Activated CD4-positive, alpha-beta T cell treated with anti-CD3 and anti-CD28 coated beads for 36 hours (primary cell): ENCODE measurements around the gene TMEM39A. TPM values are rescaled to one million over a fixed set of nuclear protein-coding genes. Genes with fewer than 3 reads are reported as not detected.

Experiments used
- ATAC-seq: fragments of 200-7000 bp; cut with Tn5 transposase; one replicate; pipeline ENCODE4 v1.10.0; 2021; ENCODE audit warnings: mild to moderate bottlenecking, moderate library complexity
- CTCF ChIA-PET: fragments of 350-600 bp; sonication (Branson Sonifier 250); formaldehyde crosslinking; loops from one replicate; lab custom pipeline; 2021; ENCODE audit warnings: antibody characterized with exemption; lab: Charles Lee
- POLR2A ChIA-PET: fragments of 350-600 bp; sonication (Branson Sonifier 250); formaldehyde crosslinking; loops from one replicate; lab custom pipeline; 2021; ENCODE audit warnings: antibody characterized with exemption, inconsistent platforms; lab: Charles Lee
- DNase-seq: peaks from one replicate; pipeline ENCODE4 v3.0.0-alpha.2; 2020
- H3K27ac Mint-ChIP-seq: one replicate; pipeline ENCODE4 v1.8.0; 2021; ENCODE audit warnings: mixed read lengths
- H3K27me3 Mint-ChIP-seq: one replicate; pipeline ENCODE4 v1.8.0; 2021; ENCODE audit warnings: mixed read lengths
- H3K36me3 Mint-ChIP-seq: one replicate; pipeline ENCODE4 v1.8.0; 2021; ENCODE audit warnings: low read depth, mixed read lengths
- H3K4me1 Mint-ChIP-seq: one replicate; pipeline ENCODE4 v1.8.0; 2021; ENCODE audit warnings: mixed read lengths
- H3K4me3 Mint-ChIP-seq: one replicate; pipeline ENCODE4 v1.8.0; 2021; ENCODE audit warnings: mild to moderate bottlenecking, moderate library complexity, mixed read lengths
- H3K9me3 Mint-ChIP-seq: one replicate; pipeline ENCODE4 v1.8.0; 2021; ENCODE audit warnings: low read depth, mixed read lengths
- intact Hi-C, 2 experiments: fragments of 100-400 bp; cut with DNase I in 1 of 2; cut with micrococcal nuclease in 1 of 2; formaldehyde crosslinking; loops; one replicate each; pipeline versions ENCODE4 v1.14.2 to v1.15.1; 2022 to 2024; cut with DNase I, micrococcal nuclease
- total RNA-seq, 2 experiments: library from RNA; stranded (reverse); gene quantifications; one replicate each; pipeline ENCODE4 v1.2.3, GENCODE V29; 2021

The TMEM39A gene
- total RNA-seq, 2 experiments from 2014 or later, result 24.5 to 30.5 TPM

DNA sequence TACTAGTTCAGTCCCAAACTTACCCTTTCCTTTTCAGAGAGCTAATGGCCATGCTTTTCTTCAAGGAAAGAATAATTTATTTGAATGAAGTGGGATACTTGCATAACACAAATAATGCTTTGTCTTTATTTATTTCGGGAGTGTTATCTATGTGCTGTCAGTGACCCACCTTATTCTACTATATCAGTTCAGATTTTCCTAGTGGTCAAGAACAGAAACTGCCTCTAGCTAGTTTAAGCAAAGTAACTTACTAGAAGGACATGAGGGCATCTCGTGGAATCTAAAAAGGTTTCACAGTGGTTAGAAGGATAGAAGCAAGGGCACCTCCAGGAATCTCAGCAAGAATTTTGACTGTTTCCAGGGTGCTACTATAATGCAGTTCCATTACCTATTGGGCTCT is 31.2 kb upstream of the TMEM39A start:
- intact Hi-C loops, result loop anchor here in 1 of 2 experiments (10.0 kb wide), 1 partner anchor 200 kb away; the partner anchor contains the start of gene ARHGAP31
- no peaks in the 10 kb centered on the region for H3K27me3 Mint-ChIP-seq
- ChIA-PET POLR2A (interaction anchor here (0.7 kb wide), 1 partner anchor 41 kb away, joined by 3 read pairs; no protein-coding TSS in a partner anchor), CTCF (interaction anchor here (0.6 kb wide), 1 partner anchor 253 kb away, joined by 4 read pairs; no protein-coding TSS in a partner anchor)
- no peaks in the 10 kb centered on the region for H3K9me3 Mint-ChIP-seq
- no peak overlapping the region for H3K4me3 Mint-ChIP-seq
- H3K4me1 Mint-ChIP-seq, result peaks cover 30% of the 10 kb centered on the region
- H3K27ac Mint-ChIP-seq, result no peak overlapping the region
- ATAC-seq (no peak), DNase-seq (no peak)
- peaks cover 17% of the 10 kb centered on the region for H3K36me3 Mint-ChIP-seq

DNA sequence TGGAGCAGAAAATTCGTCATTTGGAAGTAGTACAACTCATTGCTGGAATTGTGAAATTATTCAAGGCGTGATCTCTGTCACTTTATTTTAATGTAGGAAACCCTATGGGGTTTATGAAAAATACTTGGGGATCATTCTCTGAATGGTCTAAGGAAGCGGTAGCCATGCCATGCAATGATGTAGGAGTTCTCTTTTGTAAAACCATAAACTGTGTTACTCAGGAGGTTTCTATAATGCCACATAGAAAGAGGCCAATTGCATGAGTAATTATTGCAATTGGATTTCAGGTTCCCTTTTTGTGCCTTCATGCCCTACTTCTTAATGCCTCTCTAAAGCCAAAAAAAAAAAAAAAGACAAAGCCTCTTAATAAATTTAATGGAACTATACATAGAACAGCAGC is 29.4 kb upstream of the TMEM39A start:
- Mint-ChIP-seq H3K4me3 (no peak overlapping the region), H3K4me1 (peaks cover 28% of the 10 kb centered on the region), H3K36me3 (peaks cover 17% of the 10 kb centered on the region), H3K27ac (no peak overlapping the region), H3K9me3 (no peaks in the 10 kb centered on the region), H3K27me3 (no peaks in the 10 kb centered on the region)
- CTCF ChIA-PET, result no interaction called here
- no peak for ATAC-seq
- DNase-seq, result no peak
- intact Hi-C loops, result loop anchor here in 1 of 2 experiments (10.0 kb wide), 1 partner anchor 198 kb away; the partner anchor contains the start of gene ARHGAP31
- POLR2A ChIA-PET, result no interaction called here

DNA sequence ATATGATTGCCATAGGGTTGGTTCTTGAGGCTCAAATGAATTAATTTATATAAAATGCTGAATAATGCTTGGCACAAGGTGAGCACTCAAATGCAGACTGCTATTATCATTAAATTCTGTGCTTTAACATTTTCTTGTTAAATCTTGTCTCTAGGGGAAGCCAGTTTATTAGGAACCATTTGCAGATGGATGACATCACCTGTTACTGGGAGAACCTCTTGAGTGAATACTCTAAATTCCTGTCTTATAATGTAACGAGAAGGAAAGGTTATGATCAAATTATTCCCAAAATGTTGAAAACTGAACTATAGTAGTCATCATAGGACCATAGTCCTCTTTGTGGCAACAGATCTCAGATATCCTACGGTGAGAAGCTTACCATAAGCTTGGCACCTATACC is 28.7 kb upstream of the TMEM39A start:
- CTCF ChIA-PET, result no interaction called here
- Mint-ChIP-seq H3K4me1 (peaks cover 23% of the 10 kb centered on the region), H3K4me3 (no peak overlapping the region), H3K27ac (no peak overlapping the region), H3K27me3 (no peaks in the 10 kb centered on the region), H3K36me3 (peaks cover 17% of the 10 kb centered on the region), H3K9me3 (no peaks in the 10 kb centered on the region)
- DNase-seq, result no peak
- intact Hi-C loops, result loop anchor here in 1 of 2 experiments (10.0 kb wide), 1 partner anchor 197 kb away; the partner anchor contains the start of gene ARHGAP31
- POLR2A ChIA-PET, result interaction anchor here (0.6 kb wide), 1 partner anchor 139 kb away, joined by 4 read pairs; no protein-coding TSS in a partner anchor
- no peak for ATAC-seq

DNA sequence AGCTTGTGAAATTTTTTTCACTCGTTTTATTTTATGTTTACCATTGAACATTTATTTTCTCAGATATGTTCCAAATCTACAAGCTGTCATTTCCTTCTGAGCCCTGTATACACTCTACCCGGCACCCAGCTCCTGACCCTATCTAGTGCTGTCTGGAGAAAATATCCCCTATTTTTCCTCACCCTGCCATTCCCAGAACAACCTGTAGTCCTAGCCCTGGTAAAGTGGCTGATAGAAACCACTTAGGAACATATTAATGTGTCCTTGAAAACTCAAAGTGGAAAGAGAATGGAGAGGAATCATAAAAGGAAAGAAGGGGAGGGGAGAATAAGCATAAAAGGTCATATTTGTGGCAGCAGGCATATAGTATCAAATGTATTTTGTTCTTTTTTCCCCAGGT is 26.7 kb upstream of the TMEM39A start:
- H3K4me3 Mint-ChIP-seq, result no peak overlapping the region
- intact Hi-C loops, result loop anchor here in 1 of 2 experiments (10.0 kb wide), 1 partner anchor 195 kb away; the partner anchor contains the start of gene ARHGAP31
- no peak overlapping the region for H3K27ac Mint-ChIP-seq
- no peaks in the 10 kb centered on the region for H3K27me3 Mint-ChIP-seq
- DNase-seq, result no peak
- no peak for ATAC-seq
- ChIA-PET POLR2A (no interaction called here), CTCF (interaction anchor here (1.0 to 1.5 kb wide), 2 partner anchors 10 to 20 kb away, joined by 3 to 7 read pairs; no protein-coding TSS in a partner anchor)
- H3K9me3 Mint-ChIP-seq, result no peaks in the 10 kb centered on the region
- peaks cover 33% of the 10 kb centered on the region for H3K36me3 Mint-ChIP-seq
- H3K4me1 Mint-ChIP-seq, result peaks cover 17% of the 10 kb centered on the region

DNA sequence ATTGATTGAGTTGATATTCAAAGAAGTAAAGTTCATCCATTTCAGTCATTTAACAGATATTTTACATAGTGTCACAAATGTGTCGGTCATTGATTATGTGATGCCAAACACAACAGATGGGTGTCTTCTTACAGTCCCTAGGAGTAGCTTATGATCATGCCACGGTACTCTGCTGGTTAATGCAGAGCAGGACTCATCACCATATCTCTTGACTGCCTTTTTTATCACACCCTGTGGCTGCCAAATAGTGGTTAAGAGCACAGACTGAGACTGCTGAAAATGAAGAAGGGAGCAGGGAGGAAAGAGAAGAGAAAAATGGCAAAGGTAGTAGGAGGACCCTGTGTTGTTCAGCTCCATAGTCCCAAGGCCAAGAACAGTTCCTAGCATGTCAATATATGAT is 22.1 kb upstream of the TMEM39A start:
- Mint-ChIP-seq H3K4me3 (no peak overlapping the region), H3K27me3 (no peaks in the 10 kb centered on the region), H3K27ac (no peak overlapping the region), H3K36me3 (peaks cover 28% of the 10 kb centered on the region), H3K9me3 (no peaks in the 10 kb centered on the region), H3K4me1 (no peaks in the 10 kb centered on the region)
- no peak for ATAC-seq
- no peak for DNase-seq
- intact Hi-C loops, result no loop called here
- ChIA-PET CTCF (interaction anchor here (1.0 to 1.4 kb wide), 2 partner anchors 14 kb away, joined by 3 read pairs; no protein-coding TSS in a partner anchor), POLR2A (no interaction called here)

DNA sequence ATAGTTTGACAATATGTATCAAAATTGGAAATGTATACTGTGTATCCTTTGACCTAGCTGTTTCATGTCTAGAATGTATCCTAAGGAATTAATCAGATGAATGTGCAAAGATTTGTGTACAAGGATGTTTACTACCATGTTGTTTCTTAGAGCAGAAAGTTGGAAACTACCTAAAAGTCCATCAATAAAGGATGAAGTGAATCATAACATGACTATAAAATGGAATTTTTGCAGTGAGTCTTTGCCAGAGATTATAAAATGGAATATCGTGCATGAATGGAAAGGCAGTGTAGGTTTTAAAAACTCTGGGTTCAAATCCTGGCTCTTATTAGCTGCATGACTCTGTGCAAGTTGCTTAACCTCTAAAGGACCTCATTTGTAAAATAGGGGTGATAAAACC is 19.7 kb upstream of the TMEM39A start:
- Mint-ChIP-seq H3K4me3 (no peak overlapping the region), H3K27me3 (no peaks in the 10 kb centered on the region), H3K36me3 (peaks cover 33% of the 10 kb centered on the region), H3K27ac (no peak overlapping the region), H3K9me3 (no peaks in the 10 kb centered on the region), H3K4me1 (no peaks in the 10 kb centered on the region)
- no peak for DNase-seq
- CTCF ChIA-PET, result interaction anchor here (0.9 to 1.3 kb wide), 2 partner anchors 15 to 259 kb away, joined by 3 read pairs; partner anchors contain the start of gene TIMMDC1
- POLR2A ChIA-PET, result no interaction called here
- intact Hi-C loops, result no loop called here
- no peak for ATAC-seq

DNA sequence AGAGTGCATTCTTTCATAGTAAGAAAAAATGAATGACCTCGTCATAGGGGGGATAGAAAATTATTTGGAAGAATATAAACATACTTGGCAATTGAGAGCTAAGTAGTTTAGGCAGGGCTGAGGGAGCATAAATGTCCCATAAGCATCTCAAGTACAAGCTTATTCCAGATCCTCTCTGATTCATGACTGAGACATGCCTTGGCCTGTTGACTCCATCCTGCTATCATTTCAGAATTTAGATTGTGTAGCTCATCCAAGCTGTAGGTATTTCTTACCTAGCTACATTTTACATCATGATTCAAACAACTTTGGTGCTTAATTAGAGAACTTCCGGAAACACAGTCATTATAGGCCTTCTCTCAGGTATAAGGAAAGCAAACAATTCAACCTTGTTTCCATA is 17.7 kb upstream of the TMEM39A start:
- DNase-seq, result no peak
- Mint-ChIP-seq H3K36me3 (peaks cover 26% of the 10 kb centered on the region), H3K27ac (no peak overlapping the region), H3K9me3 (no peaks in the 10 kb centered on the region), H3K27me3 (no peaks in the 10 kb centered on the region), H3K4me1 (no peaks in the 10 kb centered on the region), H3K4me3 (no peak overlapping the region)
- ChIA-PET POLR2A (no interaction called here), CTCF (no interaction called here)
- ATAC-seq, result no peak
- intact Hi-C loops, result no loop called here

DNA sequence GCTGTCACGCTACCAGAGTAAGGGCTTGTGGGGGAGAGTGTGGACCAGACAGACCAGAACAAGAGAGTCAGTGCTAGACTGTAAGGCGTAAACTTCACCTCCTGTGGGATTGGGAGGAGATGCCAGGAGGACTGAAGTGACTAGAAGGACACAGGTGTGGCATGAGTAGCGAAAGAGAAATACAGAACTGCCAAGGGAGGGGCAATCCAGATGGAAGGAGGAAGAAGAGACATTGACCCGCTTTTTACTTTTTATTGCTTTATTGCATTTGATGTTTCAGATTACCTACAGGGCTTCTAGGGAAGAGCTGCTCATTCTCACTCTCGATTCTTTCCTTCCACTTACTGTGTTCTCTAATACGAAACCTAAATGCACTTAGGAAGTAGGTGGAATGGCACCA is 7.5 kb upstream of the TMEM39A start:
- Mint-ChIP-seq H3K4me1 (peaks cover 35% of the 10 kb centered on the region), H3K27ac (peak overlapping the region; percentile 38), H3K27me3 (no peaks in the 10 kb centered on the region), H3K36me3 (peaks cover 16% of the 10 kb centered on the region), H3K4me3 (peak overlapping the region; percentile 83), H3K9me3 (no peaks in the 10 kb centered on the region)
- ATAC-seq (no peak), DNase-seq (no peak)
- POLR2A ChIA-PET, result no interaction called here
- intact Hi-C loops, result no loop called here
- CTCF ChIA-PET, result interaction anchor here (1.0 kb wide), 1 partner anchor 15 kb away, joined by 3 read pairs; no protein-coding TSS in a partner anchor

DNA sequence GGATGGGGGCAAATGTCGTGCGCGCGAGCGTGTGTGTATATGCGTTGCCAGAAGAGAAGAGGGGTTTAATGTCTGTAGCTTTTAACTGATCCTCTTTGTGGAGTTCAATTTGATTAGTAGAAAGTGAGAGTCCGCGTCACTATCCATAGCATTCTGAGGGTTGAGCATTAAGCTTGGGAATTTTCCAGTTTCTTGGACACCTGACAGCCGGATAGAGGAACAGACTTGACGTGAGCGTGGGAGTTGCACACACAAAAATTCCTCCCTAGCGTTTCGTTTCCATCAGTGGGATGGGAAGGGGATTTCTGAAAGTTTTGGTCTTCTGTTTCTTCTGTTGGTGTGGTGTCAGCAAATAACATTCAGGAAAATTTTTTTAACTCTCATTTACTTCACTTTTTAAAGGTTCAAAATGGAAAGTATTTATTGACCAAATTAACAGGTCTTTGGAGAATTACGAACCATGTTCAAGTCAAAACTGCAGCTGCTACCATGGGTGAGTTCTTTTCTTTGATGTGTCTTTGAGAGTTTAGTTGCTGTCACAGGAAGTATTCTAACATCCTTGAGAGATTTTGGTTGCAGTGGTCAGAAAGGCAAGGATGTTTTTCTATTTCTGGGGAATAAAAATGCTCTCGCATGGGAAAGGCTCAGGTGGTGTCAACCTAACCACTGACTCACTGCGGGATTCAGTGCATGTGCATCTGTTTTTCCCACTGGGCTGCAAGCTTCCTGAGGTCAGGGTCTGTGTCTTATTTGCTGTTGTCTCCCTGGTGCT is 6.2 kb upstream of the TMEM39A start:
- ChIA-PET POLR2A (no interaction called here), CTCF (interaction anchor here (0.6 to 1.2 kb wide), 3 partner anchors 21 to 1608 kb away, joined by 3 to 7 read pairs (median 5); no protein-coding TSS in a partner anchor)
- Mint-ChIP-seq H3K27ac (peak overlapping the region; percentile 90), H3K36me3 (peaks cover 13% of the 10 kb centered on the region), H3K4me3 (peak overlapping the region; percentile 83), H3K4me1 (peaks cover 35% of the 10 kb centered on the region), H3K9me3 (no peaks in the 10 kb centered on the region), H3K27me3 (no peaks in the 10 kb centered on the region)
- DNase-seq (no peak), ATAC-seq (no peak)
- intact Hi-C loops, result loop anchor here in 1 of 2 experiments (1.0 to 10.0 kb wide), 3 partner anchors 29 to 625 kb away; partner anchors contain the start of genes GSK3B and TIMMDC1

DNA sequence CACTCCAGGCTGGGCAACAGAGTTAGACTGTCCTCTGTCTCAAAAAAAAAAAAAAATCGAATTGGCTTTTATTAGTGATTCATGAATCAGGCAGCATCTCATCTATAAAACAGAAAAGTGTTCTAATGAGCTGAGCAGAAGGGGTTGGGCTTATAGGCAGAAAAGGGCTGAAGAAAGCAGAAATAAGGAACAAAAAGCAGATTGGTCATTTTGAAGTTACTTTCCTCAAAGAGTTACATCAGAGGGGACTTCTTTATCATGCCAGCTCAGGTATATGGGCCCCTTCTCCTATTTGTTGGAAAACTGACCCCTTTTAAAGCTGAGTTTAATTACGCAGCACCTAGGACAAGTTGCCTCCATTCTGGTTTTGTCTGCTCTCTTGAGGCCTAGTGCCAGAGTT is 4.6 kb upstream of the TMEM39A start:
- intact Hi-C loops, result loop anchor here (1.0 to 10.0 kb wide), 5 partner anchors 30 to 627 kb away; partner anchors contain the start of genes COX17 (in 2 of the 2), GSK3B (in 2 of the 2) and TIMMDC1 (in 1 of the 2)
- ChIA-PET POLR2A (interaction anchor here (1.1 kb wide), 1 partner anchor 30 kb away, joined by 5 read pairs; the partner anchor contains the start of gene TIMMDC1), CTCF (interaction anchor here (1.0 to 1.1 kb wide), 2 partner anchors 31 to 200 kb away, joined by 3 read pairs; no protein-coding TSS in a partner anchor)

DNA sequence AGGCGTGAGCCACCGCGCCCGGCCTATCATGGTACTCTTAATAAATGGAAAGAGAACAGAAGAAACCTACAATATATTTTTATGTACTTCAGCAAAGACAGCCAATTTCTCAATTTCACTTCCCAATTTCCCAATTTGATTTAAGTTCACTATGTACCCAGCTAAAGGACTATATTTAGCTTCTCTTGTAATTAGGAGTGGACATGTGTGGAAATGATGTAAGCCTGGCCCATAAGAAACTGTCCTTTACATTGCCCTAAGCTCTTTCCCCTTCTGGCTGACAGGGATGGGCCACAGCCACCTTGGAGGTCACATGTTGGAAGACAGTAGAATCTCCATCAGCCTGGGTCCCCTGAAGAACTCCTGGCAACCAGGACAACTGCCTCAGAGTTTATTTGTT is 6.2 kb downstream of the TMEM39A start:
- POLR2A ChIA-PET, result no interaction called here

More for the DNA sequence above, 4.6 kb upstream of the TMEM39A start:
- Mint-ChIP-seq H3K27ac (peak overlapping the region; percentile 90), H3K4me3 (peak overlapping the region; percentile 83), H3K27me3 (no peaks in the 10 kb centered on the region), H3K36me3 (peaks cover 13% of the 10 kb centered on the region), H3K9me3 (no peaks in the 10 kb centered on the region), H3K4me1 (peaks cover 41% of the 10 kb centered on the region)
- DNase-seq (no peak), ATAC-seq (no peak)

More for the DNA sequence above, 6.2 kb downstream of the TMEM39A start:
- peaks cover 26% of the 10 kb centered on the region for H3K4me1 Mint-ChIP-seq
- ATAC-seq, result no peak
- intact Hi-C loops, result no loop called here
- no peaks in the 10 kb centered on the region for H3K27me3 Mint-ChIP-seq
- CTCF ChIA-PET, result no interaction called here
- no peak for DNase-seq
- H3K27ac Mint-ChIP-seq, result no peak overlapping the region
- H3K4me3 Mint-ChIP-seq, result no peak overlapping the region
- H3K36me3 Mint-ChIP-seq, result peaks cover 49% of the 10 kb centered on the region
- H3K9me3 Mint-ChIP-seq, result no peaks in the 10 kb centered on the region
